Tibial nerve (tissue), 4 donors: ENCODE data around the gene PDZRN3.

Experiments
- EP300 ChIP-seq, 2 donors: sonication (generic); formaldehyde crosslinking; IDR thresholded peaks; one replicate each; pipeline ENCODE4 v1.6.1; 2017; ENCODE audit warnings: antibody characterized with exemption in 2 of 2, mild to moderate bottlenecking in 1 of 2
- TF ChIP-seq, protein P1 (sequence below), 5 experiments: fragments of 200-600 bp in 3 of 5; fragments of 450-650 bp in 2 of 5; sonication (generic) in 3 of 5; IDR thresholded peaks; one replicate each; pipeline ENCODE4 v1.5.1; 2016 to 2019; ENCODE audit warnings: antibody characterized with exemption in 5 of 5, mild to moderate bottlenecking in 3 of 5, moderate library complexity in 2 of 5

DNA sequence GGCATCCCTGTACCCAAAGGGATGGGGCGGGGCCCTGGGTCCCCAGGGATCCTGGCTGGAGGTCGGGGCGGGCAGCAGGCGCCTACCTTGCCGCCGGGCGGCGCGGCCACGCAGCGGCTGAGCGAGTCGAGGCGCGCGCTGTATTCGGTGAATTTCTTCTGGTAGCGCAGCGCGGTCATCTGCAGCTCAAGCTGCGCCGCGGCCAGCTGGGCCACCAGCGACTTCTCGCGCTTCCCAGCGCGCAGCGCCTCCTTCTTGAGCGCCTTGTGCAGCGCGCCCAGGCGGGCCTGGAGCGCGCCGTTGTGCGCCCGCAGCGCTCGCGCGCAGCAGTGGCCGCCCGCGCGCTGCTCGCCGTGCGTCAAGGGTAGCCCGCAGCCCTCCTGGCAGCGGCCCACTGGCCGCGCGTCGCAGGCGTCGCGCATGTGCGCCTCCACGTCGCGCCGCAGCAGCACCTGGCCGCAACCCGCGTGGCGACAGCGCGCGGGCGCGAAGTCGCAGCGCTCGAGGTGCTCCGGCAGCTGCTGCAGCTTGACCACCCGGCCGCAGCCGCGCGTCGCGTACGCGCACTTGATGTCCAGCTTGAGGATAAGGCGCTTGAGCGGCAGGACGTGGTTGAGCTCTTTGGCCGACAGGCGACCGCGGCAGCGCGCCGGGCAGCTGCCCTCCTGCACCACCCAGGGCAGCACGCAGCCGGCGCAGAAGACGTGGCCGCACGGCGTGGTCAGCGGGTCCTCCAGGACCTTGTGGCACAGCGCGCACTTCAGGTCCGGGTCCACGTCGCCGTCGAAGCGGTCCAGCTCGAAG, 522 bp downstream of the PDZRN3 start:
- TF ChIP-seq, protein P1, sequence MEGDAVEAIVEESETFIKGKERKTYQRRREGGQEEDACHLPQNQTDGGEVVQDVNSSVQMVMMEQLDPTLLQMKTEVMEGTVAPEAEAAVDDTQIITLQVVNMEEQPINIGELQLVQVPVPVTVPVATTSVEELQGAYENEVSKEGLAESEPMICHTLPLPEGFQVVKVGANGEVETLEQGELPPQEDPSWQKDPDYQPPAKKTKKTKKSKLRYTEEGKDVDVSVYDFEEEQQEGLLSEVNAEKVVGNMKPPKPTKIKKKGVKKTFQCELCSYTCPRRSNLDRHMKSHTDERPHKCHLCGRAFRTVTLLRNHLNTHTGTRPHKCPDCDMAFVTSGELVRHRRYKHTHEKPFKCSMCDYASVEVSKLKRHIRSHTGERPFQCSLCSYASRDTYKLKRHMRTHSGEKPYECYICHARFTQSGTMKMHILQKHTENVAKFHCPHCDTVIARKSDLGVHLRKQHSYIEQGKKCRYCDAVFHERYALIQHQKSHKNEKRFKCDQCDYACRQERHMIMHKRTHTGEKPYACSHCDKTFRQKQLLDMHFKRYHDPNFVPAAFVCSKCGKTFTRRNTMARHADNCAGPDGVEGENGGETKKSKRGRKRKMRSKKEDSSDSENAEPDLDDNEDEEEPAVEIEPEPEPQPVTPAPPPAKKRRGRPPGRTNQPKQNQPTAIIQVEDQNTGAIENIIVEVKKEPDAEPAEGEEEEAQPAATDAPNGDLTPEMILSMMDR (IDR thresholded peaks at IDR 0.05) = peak in 2 of 5 experiments; percentile 8 to 30
- no peak for TF ChIP-seq EP300 (IDR thresholded peaks at IDR 0.05)
